CMK (cell line): ENCODE measurements around the gene TCAIM.

Experiments used
- DNase-seq: peaks from one replicate; pipeline ENCODE4 v3.0.0-alpha.2; 2010; ENCODE audit warnings: low read depth

The TCAIM gene, protein sequence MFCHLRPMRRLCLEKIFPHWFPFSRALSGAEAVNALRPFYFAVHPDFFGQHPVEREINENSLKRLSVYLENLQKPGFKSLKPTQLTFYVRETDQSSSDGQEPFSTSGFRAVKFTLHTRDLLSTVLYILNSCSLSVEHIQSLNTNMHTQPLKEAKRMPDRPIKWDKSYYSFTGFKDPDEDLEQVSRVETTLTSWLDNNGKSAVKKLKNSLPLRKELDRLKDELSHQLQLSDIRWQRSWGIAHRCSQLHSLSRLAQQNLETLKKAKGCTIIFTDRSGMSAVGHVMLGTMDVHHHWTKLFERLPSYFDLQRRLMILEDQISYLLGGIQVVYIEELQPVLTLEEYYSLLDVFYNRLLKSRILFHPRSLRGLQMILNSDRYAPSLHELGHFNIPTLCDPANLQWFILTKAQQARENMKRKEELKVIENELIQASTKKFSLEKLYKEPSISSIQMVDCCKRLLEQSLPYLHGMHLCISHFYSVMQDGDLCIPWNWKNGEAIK

DNA sequence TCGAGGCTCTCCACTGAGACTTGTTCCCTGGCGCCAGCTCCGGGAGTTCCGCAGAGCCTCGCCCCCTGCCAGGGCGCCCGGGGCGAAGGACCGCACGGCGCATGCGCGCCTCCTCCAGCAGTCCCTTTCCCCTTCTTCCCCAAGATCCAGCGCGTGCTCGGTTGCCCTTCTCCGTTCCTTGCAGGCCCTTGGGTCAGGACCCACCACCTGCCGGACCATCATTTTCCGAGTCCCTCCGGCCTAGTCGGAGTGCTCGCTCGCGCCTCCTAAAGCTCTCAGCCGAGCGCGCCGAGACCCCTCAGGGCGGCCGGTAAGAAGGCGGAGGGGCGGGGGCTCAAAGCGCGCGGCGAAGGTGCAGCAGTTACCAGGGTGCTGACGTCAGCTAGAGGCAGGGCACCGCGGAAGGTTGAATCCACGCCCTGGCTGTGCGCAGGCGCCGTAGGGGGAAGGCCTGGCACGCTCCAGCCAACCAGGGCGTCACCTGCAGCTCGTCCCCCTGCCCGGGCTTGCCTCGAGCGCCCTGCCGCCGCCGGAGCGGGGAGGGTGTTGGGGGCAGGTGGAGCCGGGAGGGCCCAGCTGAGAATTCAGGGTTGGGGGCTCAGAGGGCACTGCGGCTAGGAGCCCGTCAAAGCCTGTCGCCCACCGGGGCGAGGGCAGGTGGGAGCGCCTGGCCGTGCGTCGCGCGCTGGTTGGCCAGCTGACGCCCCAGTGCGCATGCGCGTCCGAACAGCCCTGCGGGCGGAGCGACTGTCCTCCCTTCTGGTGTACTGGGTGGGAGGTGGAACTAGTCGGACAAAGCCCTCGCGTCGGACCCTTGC, at the start of gene TCAIM:
Gene TCAIM, plus strand, starts transcription at position 757 of the 818 bp plus-strand sequence. CDS start 16,017 bp downstream, outside the sequence.
- peak; percentile 92 for DNase-seq

DNA sequence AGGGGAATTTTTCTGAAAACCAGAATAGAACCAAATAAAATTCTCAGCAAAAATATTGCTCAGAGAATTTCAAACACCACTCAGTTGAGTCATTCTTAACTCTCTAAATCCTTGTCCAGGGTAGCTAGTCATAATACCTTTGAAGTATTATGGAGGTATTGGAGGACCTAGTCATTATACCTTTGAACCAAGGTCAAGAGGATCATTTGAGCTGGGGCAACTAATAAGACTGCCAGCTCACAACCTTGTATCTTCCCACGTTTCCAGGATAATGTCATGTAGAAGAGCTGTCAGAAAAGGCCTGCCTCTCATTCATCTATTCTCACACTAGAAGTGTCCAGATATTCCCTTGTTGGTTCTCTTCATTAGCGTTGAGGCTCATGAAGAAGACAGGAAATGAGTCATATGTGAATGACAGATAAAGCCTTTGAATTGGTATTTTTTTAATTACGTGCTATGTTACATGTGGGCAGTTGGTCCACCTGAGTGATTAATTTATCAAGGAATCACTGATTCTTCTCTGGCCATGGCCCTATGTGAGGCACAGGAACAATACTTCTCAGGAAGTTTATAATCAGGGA, 48.6 kb upstream of the TCAIM start:
- no peak for DNase-seq

DNA sequence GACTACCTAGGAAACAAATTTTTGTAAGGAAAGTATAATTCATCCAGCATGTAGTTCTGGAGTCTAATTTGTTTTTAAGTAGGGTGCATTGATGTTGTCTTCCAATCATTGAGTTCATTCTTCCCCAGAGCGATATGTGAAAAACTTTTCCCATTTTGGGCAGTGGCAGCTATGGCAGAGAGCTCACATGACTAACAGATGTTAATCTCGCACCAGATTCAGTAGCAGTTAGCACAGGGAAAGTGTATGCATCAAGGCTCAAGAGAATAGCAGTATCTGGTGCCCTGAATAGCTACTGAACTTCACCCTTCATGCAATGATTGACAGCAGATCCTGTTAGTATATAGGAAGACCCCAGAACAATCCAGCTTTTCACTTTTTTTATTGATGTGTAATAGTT, 46.3 kb upstream of the TCAIM start:
- DNase-seq = no peak

DNA sequence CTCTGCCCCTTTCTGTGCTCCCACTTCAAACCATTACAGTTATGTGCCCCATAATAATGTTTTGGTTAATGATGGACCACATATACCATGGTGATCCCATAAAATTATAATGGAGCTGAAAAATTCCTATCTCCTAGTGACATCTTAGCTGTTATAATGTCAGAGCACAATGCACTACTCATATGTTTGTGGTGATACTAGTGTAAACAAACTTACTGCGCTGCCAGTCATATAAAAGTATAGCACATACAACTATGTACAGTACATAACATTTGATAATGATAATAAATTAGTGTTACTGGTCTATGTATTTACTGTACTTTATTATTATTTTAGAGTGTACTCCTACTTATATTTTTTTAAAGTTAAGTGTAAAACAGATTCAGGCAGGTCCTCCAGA, 45.6 kb upstream of the TCAIM start:
- no peak for DNase-seq

DNA sequence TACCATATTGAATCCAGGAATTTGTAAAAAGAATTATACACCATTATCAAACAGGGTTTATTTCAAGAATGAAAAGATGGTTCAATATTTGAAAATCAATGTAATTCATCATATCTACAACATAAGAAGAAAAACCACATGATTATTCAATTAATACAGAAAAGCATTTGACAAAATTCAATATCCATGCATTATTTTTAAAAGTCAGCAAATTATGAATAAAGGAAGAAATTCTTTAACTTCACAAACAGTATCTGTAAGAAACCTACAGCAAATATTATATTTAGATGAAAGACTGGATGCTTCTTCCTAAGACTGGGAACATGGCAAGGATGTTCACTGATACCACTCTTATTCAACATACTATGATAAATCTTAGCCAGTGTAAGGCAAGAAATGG, 41.3 kb upstream of the TCAIM start:
- no peak for DNase-seq

DNA sequence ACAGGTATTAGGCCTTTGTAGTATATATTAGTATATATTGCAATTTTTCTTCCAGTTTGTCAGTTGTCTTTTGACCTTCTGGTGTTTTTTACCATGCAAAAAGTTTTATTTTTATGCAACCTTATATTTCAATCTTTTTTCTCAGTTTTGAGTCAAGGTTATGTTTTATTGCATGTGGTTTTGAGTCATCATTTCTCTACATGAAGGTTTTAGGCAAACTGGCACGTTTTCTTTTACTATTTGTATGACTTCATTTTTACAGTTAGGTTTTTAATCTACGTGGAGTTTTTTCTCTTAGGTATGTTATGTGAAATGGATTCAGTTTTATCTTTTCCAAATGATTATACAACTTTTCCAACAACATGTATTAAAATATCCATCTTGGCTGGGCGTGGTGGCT, 36.8 kb upstream of the TCAIM start:
- DNase-seq = no peak

DNA sequence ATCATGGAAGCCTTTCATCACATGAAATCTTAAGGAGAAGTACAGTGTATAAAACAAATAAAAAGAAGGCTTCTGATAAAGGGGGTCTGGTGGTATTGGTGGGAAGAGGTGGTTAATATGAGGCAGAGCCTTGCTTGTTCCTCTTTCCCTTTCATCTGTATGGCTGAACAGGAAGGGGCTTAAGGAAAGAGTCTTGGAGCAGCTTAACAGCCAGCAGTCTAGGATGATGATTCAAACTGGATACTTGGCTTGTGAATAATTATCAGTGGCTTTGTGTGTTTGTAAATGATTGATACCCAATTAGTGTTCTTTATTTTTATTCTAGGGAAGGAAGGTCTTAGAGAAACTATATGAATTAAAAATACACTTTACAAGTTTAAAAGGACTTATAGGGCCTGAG, 29.1 kb upstream of the TCAIM start:
- no peak for DNase-seq

DNA sequence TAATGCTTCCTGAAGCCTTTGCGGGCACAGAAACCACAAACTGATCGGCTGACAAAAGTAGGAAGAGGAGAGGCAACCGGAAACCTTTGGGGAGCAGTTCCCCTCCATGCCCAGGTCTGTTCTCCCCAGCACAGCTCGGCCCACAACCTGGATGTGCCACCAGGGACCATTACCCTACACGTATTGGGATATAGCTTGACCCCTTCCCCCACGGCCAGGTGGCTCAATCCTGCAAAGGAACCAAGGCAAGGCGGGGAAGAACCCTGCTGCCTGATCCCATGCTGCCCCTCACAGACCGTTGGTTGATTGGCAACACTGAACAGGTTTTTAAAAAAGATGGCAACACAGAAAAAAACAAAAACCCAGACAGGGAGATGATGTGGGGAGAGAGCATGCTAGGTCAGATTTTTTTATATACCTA, 19.7 kb upstream of the TCAIM start:
- no peak for DNase-seq

DNA sequence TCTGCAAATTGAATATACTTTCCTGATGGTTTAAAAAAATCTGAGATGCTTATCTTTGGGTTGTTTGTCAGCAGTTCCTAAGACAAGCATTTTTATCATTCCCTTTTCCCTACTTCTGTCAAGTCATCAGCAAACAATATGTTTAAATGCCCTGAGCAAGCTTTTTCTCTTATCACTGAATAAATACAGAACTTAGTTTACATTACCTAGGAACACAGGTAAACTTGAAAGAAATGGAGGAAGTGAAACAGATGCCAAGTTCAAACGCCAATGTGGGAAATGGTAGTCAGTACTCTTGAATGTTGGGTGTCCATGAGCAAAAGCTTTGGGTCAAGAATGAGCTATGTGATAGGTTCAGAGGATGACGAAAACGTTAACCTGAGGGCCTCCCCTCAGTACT, 17.2 kb upstream of the TCAIM start:
- DNase-seq = no peak

DNA sequence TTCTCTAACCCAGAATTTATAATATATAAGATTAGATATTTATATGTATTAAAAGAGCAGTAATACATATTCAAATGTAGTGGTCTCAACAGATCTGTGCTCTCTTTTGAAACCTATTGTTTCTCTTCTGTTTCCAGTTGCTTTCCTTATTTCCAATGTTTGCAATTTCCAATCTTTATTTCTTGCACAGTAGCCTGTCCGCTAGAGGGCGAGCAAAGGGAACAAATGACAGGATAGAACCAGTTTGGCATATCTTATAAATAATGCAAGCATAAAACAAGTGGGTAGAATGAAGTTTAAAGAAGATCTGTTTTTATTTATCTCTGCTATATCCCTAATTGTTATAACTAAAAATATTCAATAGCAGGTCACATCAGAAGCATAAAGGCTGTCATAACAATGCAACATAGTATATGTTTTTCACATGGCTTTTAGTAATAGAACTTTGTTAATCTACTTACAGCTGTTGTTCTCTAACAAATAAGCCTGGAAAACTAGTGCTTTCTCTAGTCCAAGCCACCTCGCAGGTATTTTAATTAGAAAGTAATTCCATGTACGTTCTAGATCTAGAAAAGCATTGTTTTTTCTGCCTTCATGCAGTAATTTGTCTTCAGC, 15.1 kb upstream of the TCAIM start:
- no peak for DNase-seq

DNA sequence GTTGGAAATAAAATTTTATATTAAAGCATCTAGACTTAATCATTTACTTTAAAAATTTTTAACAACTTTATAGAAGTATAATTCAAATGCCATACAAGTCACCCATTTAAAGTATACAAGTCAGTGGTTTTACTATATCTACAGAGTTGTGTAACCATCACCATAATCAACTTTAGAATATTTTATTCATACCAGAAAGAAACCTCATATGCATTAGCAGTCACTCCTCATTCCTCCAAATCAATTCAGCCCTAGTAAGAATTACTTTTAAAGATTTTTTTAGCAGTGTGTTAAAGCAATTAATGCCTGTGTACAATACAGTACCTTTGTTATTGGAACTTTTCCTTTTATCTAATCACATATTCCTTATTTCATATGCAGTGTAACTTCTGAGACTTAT, 14.0 kb upstream of the TCAIM start:
- DNase-seq = no peak

DNA sequence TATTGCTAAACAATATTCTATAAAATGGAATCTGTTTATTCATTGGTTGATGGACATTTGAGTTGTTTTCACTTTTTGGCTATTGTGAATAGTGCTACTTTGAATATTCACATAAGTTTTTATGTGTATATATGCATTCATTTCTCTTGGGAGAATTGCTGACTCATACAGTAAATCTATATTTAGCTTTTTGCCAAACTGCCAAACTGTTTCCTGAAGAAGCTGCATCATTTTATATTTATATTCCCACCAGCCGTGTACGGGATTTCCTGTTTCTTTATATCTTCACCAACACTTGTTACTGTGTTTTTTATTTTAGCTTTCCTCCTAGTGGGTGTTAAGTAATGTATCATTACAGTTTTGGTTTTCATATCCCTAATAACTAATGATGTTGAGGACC, 12.5 kb upstream of the TCAIM start:
- no peak for DNase-seq

DNA sequence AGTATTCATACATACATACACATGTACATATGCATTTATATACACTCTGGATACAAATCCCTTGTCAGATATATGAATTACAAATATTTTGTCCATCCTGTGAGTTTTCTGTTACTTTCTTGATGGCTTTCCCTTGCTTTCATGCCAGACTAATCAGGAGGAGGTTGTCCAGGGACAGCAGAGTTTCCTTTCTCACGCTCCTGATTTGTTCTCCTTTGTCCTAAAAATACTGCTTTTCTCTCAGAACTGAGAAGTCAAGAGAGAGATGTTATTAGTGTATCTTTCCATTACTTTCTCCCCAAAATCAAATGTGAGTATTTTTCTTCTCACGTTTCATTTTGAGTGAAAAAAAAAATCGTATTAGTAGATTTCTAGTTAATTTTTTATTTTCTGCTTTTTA, 12.1 kb upstream of the TCAIM start:
- DNase-seq = no peak

DNA sequence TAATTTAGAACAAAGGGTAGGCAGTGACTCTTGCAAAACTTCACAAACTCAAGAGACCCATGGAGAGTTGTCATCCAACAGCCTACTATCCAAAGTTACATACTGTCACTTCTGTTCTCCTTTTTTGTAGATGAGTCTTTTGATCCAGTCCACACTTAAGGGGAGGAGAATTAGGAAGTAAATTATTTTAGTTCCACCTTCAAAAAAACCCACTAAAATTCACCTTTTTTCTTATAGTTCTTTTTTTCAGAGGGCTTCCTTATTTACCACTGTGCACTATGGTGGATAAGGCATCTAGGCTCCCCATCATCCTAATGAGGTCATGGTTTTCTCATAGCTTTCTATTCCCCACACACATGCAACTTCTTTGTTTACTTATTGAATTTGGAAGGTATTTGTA, 8.6 kb upstream of the TCAIM start:
- no peak for DNase-seq

DNA sequence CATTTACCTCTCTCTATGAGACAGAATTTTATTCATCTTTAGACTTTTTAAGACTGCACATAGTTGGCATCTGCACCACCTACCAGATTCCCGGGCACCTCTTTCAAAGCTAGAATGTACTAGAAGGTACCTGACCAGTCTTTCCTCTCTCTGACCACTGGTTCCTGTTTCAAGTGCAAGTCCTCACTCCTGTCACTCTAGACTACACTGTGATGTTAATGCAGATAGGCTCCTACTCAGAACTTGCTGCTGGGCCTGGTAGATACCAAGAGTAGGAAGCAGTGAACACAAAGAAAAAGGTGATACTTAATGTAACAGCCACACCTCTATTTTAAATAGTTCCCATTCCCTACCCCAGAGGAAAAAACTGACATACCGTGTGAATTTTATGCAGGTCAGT, 8.1 kb upstream of the TCAIM start:
- peak; percentile 39 for DNase-seq

DNA sequence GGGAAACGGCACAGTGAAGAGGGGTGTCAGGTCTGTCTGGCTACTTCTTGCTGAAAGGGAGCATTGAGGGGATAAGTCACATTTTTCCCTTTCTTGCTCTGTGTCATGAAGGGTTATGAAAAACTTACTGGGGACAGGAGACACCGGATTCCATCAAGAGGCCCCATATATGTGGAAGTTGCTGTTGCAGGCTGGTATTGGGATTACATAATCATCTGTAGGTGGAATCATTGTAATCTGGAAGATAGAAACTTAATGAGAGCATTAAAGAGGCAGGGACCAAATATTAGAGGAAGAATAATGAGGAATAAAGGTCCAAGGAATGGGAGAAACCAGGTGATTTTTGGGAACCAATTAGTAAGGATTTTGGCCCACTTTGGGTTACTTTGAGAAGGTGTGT, 4.2 kb upstream of the TCAIM start:
- no peak for DNase-seq

DNA sequence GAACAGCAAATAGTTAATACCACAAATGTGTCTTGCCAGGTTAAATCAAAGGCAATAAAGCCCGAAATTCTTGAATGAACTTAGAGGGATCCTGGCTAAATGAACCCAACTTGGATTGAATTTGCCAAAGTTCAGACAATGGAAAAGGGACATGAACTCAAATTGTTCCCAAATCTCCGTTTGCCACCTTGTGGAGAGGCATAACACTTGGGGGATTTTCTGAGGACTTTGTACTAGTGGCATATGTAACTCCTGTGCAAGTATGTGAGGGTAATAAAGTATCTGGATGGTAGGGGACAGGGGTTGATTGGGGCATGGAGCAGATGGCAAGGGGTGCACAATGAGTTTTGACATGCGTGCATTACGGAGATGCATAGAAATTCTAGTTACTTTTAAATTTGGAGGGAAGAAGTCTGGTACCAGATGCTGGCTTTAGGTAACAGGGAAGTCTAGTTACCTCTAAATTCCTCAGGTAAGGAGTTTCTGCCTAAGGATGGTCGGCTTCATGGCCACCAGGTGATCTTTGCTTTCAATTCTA, 1.2 kb upstream of the TCAIM start:
- no peak for DNase-seq

DNA sequence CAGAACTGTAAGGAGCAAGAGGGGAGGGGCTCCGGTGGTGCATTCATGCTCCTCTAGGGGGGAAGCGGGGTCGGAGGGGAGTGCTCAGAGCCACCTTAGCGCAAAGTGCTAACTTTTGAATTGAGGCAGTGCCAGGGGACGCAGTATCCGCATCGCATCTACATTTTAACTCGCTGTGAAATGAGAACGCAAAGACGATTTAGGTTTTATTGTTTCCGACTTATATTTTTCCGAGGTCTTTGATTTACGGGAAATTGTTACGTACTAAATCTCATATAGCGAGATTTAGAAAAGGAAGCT, 212 bp downstream of the TCAIM start:
- no peak for DNase-seq

DNA sequence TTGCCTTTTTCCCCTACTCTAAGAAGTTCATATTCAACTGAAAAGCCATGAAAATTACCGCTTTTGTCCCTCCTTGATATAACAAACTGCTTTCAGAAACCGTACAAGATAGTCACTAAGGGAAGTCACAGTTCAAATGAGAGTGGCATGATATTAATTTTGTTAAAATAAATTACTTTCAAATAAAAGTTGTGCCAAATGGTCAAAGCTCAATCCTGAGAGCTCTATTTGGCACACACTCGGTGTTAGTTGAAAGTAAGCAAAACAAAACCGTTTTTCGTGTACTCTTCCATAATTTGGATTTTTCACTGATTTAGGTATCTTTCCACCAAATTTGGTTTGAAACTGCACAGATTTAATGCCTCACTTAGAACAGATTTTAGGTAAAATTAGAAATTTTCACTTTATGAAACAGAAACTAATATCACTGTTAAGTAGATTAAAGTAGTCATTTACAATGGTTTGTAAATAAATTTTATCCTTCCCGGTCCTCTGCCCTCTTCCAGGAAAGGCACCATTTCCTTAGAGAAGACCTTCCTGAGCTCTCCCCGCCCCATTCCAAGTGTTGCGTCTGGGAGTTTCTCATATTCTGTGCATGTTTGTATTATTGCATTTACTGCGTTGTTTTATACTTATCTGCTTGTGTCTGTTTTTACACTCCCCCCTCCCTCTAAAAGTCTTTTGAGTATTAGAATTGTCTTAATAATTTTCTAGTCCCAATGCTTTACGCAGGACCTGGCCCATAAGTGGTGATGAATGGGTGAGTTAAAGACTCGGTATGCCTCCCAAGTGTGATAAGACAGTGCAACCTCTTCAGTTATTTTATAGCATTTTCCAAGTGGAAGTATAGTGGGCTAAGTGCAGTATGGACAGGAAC, 853 bp downstream of the TCAIM start:
- no peak for DNase-seq

DNA sequence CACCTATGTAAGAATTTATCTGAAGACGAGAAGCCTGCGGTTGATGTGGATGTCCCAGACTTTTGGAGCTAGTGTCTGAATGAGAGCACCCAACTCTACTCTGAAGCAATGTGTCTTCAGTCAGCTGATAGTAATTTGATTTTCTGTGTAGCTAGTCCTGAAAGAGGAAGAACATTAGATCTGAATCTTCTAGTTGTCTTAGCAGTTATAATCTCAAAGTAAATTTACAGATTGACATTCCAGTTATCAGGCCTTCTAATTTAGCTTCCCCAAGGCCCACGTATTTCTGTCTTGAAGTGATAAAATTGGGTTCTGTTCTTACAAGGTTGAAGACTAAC, 1.5 kb downstream of the TCAIM start:
- no peak for DNase-seq

DNA sequence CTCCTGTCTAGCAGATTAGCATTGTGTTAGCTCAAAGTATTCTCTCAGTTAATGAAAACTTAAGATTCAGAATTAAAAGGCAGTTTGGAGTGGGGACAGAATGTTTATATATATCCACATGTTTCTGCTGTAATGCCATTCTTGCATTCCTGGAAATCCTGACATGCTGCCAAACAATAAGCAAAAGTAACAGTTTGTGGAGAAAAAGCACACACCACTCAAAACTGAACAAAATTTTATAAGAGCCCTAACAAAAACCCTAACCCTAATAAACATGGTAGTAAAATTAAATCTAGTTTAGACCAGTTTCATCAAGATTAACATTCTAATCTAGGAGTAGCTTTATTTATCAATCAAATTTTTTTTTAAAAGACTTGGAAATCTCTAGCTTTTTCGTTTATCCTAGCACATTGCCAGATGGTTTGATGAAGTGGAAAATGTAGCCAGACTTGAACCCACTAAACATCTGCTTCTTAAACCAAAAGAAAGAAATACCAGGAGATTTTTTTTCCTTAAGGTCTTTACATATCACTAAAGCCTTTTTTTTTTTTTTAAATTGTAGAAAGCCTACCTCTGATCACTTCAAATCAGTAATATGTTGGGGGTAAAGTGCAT, 3.7 kb downstream of the TCAIM start:
- DNase-seq = no peak
